ENCODE data around the gene ST3GAL2.
"Not testable (repeated sequence)": the region's sequence is repeated elsewhere in the genome, so short reads cannot be mapped to it uniquely, and the experiment has no call there.

ST3GAL2 gene

GRCh38 chr16:70395345-70395901 is 43.5 kb downstream of the ST3GAL2 start:
- H3K27me3 Mint-ChIP-seq, result no peaks in the 10 kb centered on the region

GRCh38 chr16:70394853-70395252 is 44.0 kb downstream of the ST3GAL2 start:
- no peak overlapping the region for H3K27ac Mint-ChIP-seq

More at GRCh38 chr16:70395345-70395901, 43.5 kb downstream of the ST3GAL2 start:
- Mint-ChIP-seq H3K4me3 (no peak overlapping the region), H3K36me3 (no peaks in the 10 kb centered on the region), H3K4me1 (ENCODE audit: low read depth) (peaks cover 2% of the 10 kb centered on the region), H3K27ac (no peak overlapping the region), H3K9me3 (ENCODE audit: low read depth) (no peaks in the 10 kb centered on the region)

DNA sequence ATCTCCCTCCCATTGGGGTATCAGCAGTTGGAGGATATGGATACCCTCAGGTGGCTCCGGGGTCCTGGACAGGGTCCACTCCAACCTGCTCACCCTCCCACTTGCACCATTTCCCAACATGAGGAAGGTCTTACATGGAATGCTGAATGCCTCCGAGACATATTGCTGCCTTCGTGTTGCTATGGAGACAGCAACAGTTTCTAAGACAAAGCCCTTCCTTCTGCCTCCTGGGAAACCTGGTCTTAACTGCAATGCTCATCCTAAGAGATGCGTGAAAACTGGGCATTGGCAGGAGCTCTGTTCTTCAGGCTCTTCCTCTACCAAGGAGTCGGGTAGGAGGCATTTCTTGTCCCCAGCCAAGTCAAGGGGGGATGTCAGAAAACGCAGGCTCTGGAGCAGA is 45.2 kb downstream of the ST3GAL2 start:
- H3K27me3 Mint-ChIP-seq, result no peaks in the 10 kb centered on the region
- no peaks in the 10 kb centered on the region for H3K9me3 Mint-ChIP-seq (ENCODE audit: low read depth)
- no peak overlapping the region for H3K4me3 Mint-ChIP-seq
- peaks cover 2% of the 10 kb centered on the region for H3K4me1 Mint-ChIP-seq (ENCODE audit: low read depth)
- no peaks in the 10 kb centered on the region for H3K36me3 Mint-ChIP-seq
- no peak overlapping the region for H3K27ac Mint-ChIP-seq

More at GRCh38 chr16:70394853-70395252, 44.0 kb downstream of the ST3GAL2 start:
- Mint-ChIP-seq H3K9me3 (ENCODE audit: low read depth) (no peaks in the 10 kb centered on the region), H3K36me3 (no peaks in the 10 kb centered on the region), H3K4me3 (no peak overlapping the region), H3K27me3 (no peaks in the 10 kb centered on the region), H3K4me1 (ENCODE audit: low read depth) (peaks cover 2% of the 10 kb centered on the region)

DNA sequence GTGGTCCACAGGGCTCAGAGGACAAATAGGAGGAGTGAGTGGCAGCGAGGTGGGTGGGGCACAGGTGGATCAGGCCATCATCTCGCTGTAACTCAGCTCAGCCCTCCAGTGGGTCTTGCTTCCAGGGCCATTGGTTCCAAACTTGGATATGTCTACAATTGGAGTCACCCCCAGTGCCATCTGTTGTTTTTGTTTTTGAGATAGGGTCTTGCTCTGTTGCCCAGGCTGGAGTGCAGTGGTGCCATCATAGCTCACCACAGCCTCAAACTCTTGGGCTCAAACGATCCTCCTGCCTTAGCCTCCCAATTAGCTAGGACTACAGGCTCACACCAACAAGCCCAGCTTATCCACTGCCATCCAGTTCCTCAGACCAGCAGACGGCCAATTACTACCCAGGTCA is 46.3 kb downstream of the ST3GAL2 start:
- H3K4me1 Mint-ChIP-seq (ENCODE audit: low read depth), result peaks cover 2% of the 10 kb centered on the region
- no peak overlapping the region for H3K4me3 Mint-ChIP-seq
- H3K36me3 Mint-ChIP-seq, result peaks cover 2% of the 10 kb centered on the region
- no peak overlapping the region for H3K27ac Mint-ChIP-seq
- H3K9me3 Mint-ChIP-seq (ENCODE audit: low read depth), result no peaks in the 10 kb centered on the region
- H3K27me3 Mint-ChIP-seq, result no peaks in the 10 kb centered on the region

GRCh38 chr16:70391881-70392481 is 46.9 kb downstream of the ST3GAL2 start:
- Mint-ChIP-seq H3K4me3 (no peak overlapping the region), H3K36me3 (peaks cover 2% of the 10 kb centered on the region), H3K27me3 (no peaks in the 10 kb centered on the region), H3K9me3 (ENCODE audit: low read depth) (no peaks in the 10 kb centered on the region), H3K4me1 (ENCODE audit: low read depth) (peaks cover 2% of the 10 kb centered on the region), H3K27ac (no peak overlapping the region)

DNA sequence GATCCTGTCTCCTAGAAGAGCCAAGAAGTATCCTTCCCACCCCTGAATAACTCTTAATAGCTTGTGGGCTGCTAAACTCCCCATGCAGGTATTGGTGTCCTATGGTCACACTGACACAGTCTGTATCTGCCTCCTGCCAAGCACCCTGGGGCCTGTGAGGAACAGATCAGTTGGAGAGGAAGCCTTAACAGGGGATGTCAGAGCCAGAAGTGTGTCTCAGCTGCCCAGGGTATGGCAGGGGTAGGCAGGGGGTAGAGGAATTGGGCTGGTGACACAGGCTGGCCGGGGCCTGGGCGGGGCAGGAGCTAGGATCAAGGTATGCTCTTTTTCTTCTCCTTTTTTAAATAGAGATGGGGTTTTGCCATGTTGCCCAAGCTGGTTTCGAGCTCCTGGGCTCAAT is 47.5 kb downstream of the ST3GAL2 start:
- no peaks in the 10 kb centered on the region for H3K27me3 Mint-ChIP-seq
- H3K4me1 Mint-ChIP-seq (ENCODE audit: low read depth), result peaks cover 2% of the 10 kb centered on the region
- H3K4me3 Mint-ChIP-seq, result no peak overlapping the region
- H3K36me3 Mint-ChIP-seq, result peaks cover 2% of the 10 kb centered on the region
- no peak overlapping the region for H3K27ac Mint-ChIP-seq
- H3K9me3 Mint-ChIP-seq (ENCODE audit: low read depth), result no peaks in the 10 kb centered on the region

DNA sequence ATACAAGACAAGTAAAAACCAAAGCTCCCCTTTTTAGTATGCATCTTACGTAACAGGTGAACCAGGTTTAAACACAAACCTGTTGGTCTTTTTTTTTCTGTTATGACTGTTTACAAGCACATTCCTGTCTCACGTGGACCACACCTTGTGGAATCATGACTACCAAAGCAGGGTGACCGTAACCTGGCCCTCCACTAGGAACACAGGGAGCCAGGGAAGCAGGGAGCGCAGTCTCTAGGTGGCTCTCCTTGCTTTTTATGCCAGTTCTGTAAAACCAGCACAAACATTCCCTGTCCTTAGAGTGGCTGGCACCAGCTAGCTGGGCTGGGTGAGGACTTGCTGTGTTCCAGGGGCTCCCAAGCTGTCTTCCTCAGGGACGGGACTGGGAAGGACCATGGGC is 48.1 kb downstream of the ST3GAL2 start:
- Mint-ChIP-seq H3K27ac (no peak overlapping the region), H3K4me1 (ENCODE audit: low read depth) (peaks cover 2% of the 10 kb centered on the region), H3K27me3 (no peaks in the 10 kb centered on the region), H3K4me3 (no peak overlapping the region), H3K9me3 (ENCODE audit: low read depth) (no peaks in the 10 kb centered on the region), H3K36me3 (peaks cover 2% of the 10 kb centered on the region)

- Mint-ChIP-seq H3K27ac (no peak overlapping the region), H3K27me3 (no peaks in the 10 kb centered on the region), H3K36me3 (peaks cover 4% of the 10 kb centered on the region), H3K4me1 (ENCODE audit: low read depth) (no peaks in the 10 kb centered on the region), H3K4me3 (no peak overlapping the region), H3K9me3 (ENCODE audit: low read depth) (no peaks in the 10 kb centered on the region)
These were observed 50.8 kb downstream of the ST3GAL2 start for GRCh38 chr16:70388006-70388680.

DNA sequence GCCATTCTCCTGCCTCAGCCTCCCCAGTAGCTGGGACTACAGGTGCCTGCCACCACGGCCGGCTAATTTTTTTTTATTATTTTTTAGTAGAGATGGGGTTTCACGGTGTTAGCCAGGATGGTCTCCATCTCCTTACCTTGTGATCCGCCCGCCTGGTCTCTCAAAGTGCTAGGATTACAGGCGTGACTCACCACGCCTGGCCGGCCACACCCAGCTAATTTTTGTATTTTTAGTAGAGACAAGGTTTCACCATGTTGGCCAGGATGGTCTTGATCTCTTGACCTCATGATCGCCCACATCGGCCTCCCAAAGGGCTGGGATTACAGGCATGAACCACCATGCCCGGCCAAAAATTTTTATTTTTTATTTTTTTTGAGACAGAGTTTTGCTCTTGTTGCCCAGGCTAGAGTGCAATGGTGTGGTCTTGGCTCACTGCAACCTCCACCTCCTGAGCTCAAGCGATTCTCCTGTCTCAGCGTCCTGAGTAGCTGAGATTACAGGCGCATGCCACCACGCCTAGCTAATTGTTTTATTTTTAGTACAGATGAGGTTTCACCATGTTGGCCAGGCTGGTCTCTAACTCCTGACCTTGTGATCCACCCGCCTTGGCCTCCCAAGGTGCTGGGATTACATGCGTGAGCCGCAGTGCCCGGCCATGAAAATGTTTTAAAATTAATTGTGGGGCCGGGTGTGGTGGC is 52.5 kb downstream of the ST3GAL2 start:
- H3K4me3 Mint-ChIP-seq; H3K9me3 Mint-ChIP-seq (ENCODE audit: low read depth); H3K36me3 Mint-ChIP-seq; H3K27me3 Mint-ChIP-seq; H3K4me1 Mint-ChIP-seq (ENCODE audit: low read depth); H3K27ac Mint-ChIP-seq: not testable (repeated sequence)

DNA sequence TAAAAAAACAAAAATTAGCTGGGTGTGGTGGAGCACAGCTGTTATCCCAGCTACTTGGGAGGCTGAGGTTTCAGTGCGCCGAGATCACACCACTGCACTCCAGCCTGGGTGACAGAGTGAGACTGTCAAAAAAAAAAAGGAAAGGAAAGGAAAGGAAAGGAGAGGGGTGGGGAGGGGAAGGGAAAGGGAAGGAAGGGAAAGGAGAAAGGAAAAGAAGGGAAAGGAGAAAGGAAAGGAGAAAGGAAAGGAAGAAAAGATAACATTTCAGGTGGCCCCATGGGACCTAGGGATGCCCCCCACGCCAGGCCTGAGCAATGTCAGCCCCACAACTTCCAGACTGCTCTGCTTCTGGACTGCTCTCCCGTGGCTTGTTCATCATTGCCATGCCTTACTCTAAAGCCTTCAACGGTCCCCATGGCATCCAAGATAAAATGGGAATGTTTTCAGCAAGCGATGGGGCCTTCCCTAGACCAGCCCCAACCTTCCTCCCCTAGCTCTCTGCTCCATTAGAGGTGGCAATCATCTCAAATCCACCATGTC is 55.4 kb downstream of the ST3GAL2 start:
- H3K4me1 Mint-ChIP-seq (ENCODE audit: low read depth), result peaks cover 12% of the 10 kb centered on the region
- peaks cover 4% of the 10 kb centered on the region for H3K36me3 Mint-ChIP-seq
- H3K27me3 Mint-ChIP-seq, result no peaks in the 10 kb centered on the region
- H3K27ac Mint-ChIP-seq, result peak overlapping the region; percentile 46
- H3K4me3 Mint-ChIP-seq, result peak overlapping the region; percentile 6
- H3K9me3 Mint-ChIP-seq (ENCODE audit: low read depth), result no peaks in the 10 kb centered on the region

GRCh38 chr16:70381604-70382342 is 57.1 kb downstream of the ST3GAL2 start:
- H3K27me3 Mint-ChIP-seq, result no peaks in the 10 kb centered on the region
- H3K9me3 Mint-ChIP-seq (ENCODE audit: low read depth), result no peaks in the 10 kb centered on the region
- H3K36me3 Mint-ChIP-seq, result peaks cover 5% of the 10 kb centered on the region
- peak overlapping the region; percentile 99 for H3K4me3 Mint-ChIP-seq
- H3K4me1 Mint-ChIP-seq (ENCODE audit: low read depth), result peaks cover 15% of the 10 kb centered on the region
- H3K27ac Mint-ChIP-seq, result peak overlapping the region; percentile 99

GRCh38 chr16:70380919-70381603 is 57.8 kb downstream of the ST3GAL2 start:
- Mint-ChIP-seq H3K36me3 (peaks cover 7% of the 10 kb centered on the region), H3K27me3 (no peaks in the 10 kb centered on the region), H3K27ac (peak overlapping the region; percentile 99), H3K9me3 (ENCODE audit: low read depth) (no peaks in the 10 kb centered on the region), H3K4me1 (ENCODE audit: low read depth) (peaks cover 18% of the 10 kb centered on the region), H3K4me3 (peak overlapping the region; percentile 99)

- H3K9me3 Mint-ChIP-seq (ENCODE audit: low read depth), result no peaks in the 10 kb centered on the region
- H3K27ac Mint-ChIP-seq, result peak overlapping the region; percentile 88
- H3K27me3 Mint-ChIP-seq, result no peaks in the 10 kb centered on the region
- peak overlapping the region; percentile 99 for H3K4me3 Mint-ChIP-seq
- peaks cover 8% of the 10 kb centered on the region for H3K36me3 Mint-ChIP-seq
- H3K4me1 Mint-ChIP-seq (ENCODE audit: low read depth), result peaks cover 19% of the 10 kb centered on the region
These were observed 58.5 kb downstream of the ST3GAL2 start for GRCh38 chr16:70380248-70380918.
